Naive B cell (primary cell): ENCODE results near the gene TMX2. TPM values are rescaled to one million over a fixed set of nuclear protein-coding genes. Genes with fewer than 3 reads are reported as not detected.

Experiments
- ATAC-seq, 2 donors: fragments of 150-1000 bp; cut with Tn5 transposase; 2 replicates each; pipeline ENCODE4 v1.10.0; 2021; ENCODE audit warnings: low read depth in 2 of 2, mild to moderate bottlenecking in 2 of 2, moderate library complexity in 2 of 2
- DNase-seq: peaks from one replicate; pipeline ENCODE4 v3.0.0; 2022
- H3K27ac Mint-ChIP-seq, 6 donors: one replicate each; pipeline ENCODE4 v1.8.0; 2020 to 2022; ENCODE audit warnings: mild to moderate bottlenecking in 6 of 6, mixed read lengths in 6 of 6, moderate library complexity in 5 of 6, inconsistent platforms in 2 of 6
- H3K27me3 Mint-ChIP-seq, 3 donors: one replicate each; pipeline ENCODE4 v1.8.0; 2021 to 2022; ENCODE audit warnings: mixed read lengths in 3 of 3, mild to moderate bottlenecking in 1 of 3
- H3K36me3 Mint-ChIP-seq, 2 donors: one replicate each; pipeline ENCODE4 v1.8.0; 2020 to 2022; ENCODE audit warnings: mixed read lengths in 2 of 2, inconsistent platforms in 1 of 2, mild to moderate bottlenecking in 1 of 2
- H3K4me1 Mint-ChIP-seq, 3 donors: one replicate each; pipeline ENCODE4 v1.8.0; 2020 to 2022; ENCODE audit warnings: mixed read lengths in 3 of 3, inconsistent platforms in 1 of 3, mild to moderate bottlenecking in 1 of 3, moderate library complexity in 1 of 3
- H3K4me3 Mint-ChIP-seq, 8 donors: one replicate each; pipeline ENCODE4 v1.8.0; 2020 to 2022; ENCODE audit warnings: mild to moderate bottlenecking in 8 of 8, mixed read lengths in 8 of 8, moderate library complexity in 8 of 8, inconsistent platforms in 2 of 8
- H3K9me3 Mint-ChIP-seq, 7 donors: one replicate each; pipeline ENCODE4 v1.8.0; 2020 to 2022; ENCODE audit warnings: mixed read lengths in 7 of 7, mild to moderate bottlenecking in 5 of 7, inconsistent platforms in 2 of 7, moderate library complexity in 1 of 7
- polyA plus RNA-seq, 6 donors: library from polyadenylated mRNA; unstranded; fragments of 300-500 nt; fragmentation: Illumina TruSeq; gene quantifications; one replicate each; pipeline ENCODE4 v1.2.3, GENCODE V29; 2021; ENCODE audit warnings: low read depth in 6 of 6

Gene TMX2
- polyA plus RNA-seq, 6 donors from 2014 or later, result 61.5 to 77.9 (median 72.3) TPM

DNA sequence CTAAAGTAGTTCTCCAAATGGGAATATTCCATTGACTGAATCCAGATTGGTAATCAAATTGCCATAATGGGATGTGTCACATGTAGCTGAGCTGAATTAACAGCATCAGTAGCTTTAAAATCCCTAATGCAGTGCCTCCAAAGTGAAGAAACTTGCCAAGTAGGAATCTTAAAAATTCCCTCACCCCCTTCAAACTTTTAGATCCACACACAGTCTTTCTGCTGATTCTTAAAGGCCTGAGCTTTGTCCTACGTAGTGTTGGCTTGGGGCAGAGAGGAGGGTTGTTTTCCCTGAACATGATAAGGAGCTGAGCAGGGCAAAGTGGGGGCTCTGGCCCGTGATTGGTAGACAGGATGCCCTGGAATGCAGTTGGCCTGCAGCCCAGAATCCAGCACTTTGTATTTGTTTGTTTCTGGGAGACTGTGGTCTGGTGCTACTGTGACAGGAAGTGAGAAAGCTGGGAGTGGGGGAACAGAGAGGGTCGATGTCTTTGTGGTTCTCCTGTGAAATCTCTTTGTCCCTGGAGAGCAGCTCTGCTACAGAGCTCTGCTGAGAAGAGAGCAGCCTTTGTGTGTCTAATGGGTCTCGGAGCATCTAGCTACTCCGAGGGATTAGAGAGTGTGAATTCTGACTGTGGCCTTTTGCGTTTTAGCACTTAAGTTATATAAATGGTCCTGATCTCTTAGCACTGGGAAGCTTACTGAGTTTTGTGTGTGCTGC, 66.1 kb downstream of the TMX2 start:
- no peaks in the 10 kb centered on the region for H3K27me3 Mint-ChIP-seq
- peaks cover 0 to 1% (median 0%) of the 10 kb centered on the region in 7 donors for H3K9me3 Mint-ChIP-seq
- no peak for ATAC-seq
- peaks cover 38 to 56% (median 56%) of the 10 kb centered on the region in 3 donors for H3K4me1 Mint-ChIP-seq
- H3K36me3 Mint-ChIP-seq, result no peaks in the 10 kb centered on the region
- peak overlapping the region in 5 of 6 donors; percentile 15 to 95 (median 26) for H3K27ac Mint-ChIP-seq
- H3K4me3 Mint-ChIP-seq, result peak overlapping the region in 1 of 8 donors; percentile 13
- DNase-seq, result no peak

GRCh38 chr11:57779276-57779675, 66.9 kb downstream of the TMX2 start:
- H3K27me3 Mint-ChIP-seq, result no peaks in the 10 kb centered on the region
- ATAC-seq (no peak), DNase-seq (no peak)
- H3K4me3 Mint-ChIP-seq, result no peak overlapping the region
- H3K4me1 Mint-ChIP-seq, result peaks cover 38 to 58% (median 56%) of the 10 kb centered on the region in 3 donors
- H3K9me3 Mint-ChIP-seq, result peaks cover 0 to 1% (median 0%) of the 10 kb centered on the region in 7 donors
- H3K36me3 Mint-ChIP-seq, result no peaks in the 10 kb centered on the region
- peak overlapping the region in 2 of 6 donors; percentile 31 to 82 for H3K27ac Mint-ChIP-seq

GRCh38 chr11:57781529-57781943, 69.1 kb downstream of the TMX2 start:
- DNase-seq, result no peak
- ATAC-seq, result no peak
- no peaks in the 10 kb centered on the region for H3K27me3 Mint-ChIP-seq
- H3K36me3 Mint-ChIP-seq, result no peaks in the 10 kb centered on the region
- H3K4me1 Mint-ChIP-seq, result peaks cover 32 to 63% (median 55%) of the 10 kb centered on the region in 3 donors
- H3K27ac Mint-ChIP-seq, result peak overlapping the region in 5 of 6 donors; percentile 46 to 83 (median 82)
- H3K9me3 Mint-ChIP-seq, result peaks cover 0 to 1% (median 0%) of the 10 kb centered on the region in 7 donors
- no peak overlapping the region for H3K4me3 Mint-ChIP-seq

DNA sequence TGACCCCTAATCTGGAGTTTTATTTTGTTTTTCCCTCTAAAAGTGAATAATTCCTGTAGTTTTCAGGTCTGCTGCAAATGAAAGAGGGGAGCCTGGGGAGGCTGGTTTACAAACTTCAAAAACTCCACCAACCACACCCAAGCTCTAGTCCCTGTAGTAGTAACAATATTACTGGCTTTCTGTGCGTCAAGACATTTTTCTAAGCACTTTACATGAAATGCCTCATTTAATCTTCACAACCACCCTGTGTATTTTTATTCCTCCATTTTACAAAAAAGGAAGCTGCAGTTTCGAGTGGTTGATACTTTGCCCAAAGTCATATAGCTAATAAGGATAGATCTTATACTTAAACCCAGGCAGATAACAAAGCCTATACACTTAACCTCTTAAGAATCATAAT, 72.7 kb downstream of the TMX2 start:
- Mint-ChIP-seq H3K27ac (peak overlapping the region; percentile 88 to 97 (median 95)), H3K9me3 (peaks cover 0 to 1% (median 0%) of the 10 kb centered on the region in 7 donors), H3K36me3 (no peaks in the 10 kb centered on the region), H3K4me1 (peaks cover 27 to 68% (median 52%) of the 10 kb centered on the region in 3 donors), H3K27me3 (no peaks in the 10 kb centered on the region), H3K4me3 (peak overlapping the region; percentile 44 to 86 (median 66))
- peak; percentile 93 to 97 for ATAC-seq
- DNase-seq, result peak; percentile 67

- no peak for DNase-seq
- no peak for ATAC-seq
- Mint-ChIP-seq H3K27me3 (no peaks in the 10 kb centered on the region), H3K27ac (peak overlapping the region in 4 of 6 donors; percentile 65 to 97 (median 89)), H3K9me3 (peaks cover 0 to 1% (median 0%) of the 10 kb centered on the region in 7 donors), H3K36me3 (no peaks in the 10 kb centered on the region), H3K4me3 (peak overlapping the region in 4 of 8 donors; percentile 22 to 64 (median 58)), H3K4me1 (peaks cover 33 to 71% (median 55%) of the 10 kb centered on the region in 3 donors)
Observed at GRCh38 chr11:57786436-57786835, 74.0 kb downstream of the TMX2 start.

DNA sequence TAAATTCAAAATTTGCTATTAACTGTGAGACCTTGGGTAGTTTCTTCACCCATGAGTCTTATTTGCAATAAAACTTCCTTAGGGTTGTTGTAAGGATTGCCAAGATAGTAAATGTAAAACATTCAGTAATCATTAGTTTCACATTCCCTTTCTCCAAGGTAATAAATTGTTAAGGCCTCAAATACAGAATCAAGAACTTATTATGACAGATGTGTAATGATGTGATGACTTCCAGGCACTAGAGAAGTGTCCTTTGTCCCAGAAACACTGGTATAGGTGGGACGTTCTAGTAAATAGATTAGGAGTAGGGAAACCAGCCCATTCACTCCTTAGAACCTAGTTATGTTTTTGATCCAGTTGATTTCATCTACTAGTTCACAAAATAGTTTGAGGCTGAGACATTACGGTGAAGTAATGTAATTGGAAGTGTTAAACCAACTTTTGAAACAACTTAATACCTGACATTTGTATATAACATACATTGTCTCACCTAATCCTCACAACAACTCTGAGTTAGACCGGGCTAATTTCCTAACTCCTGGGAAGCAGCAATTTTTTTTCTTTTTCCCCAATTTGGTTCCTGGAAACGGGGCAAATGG, 74.7 kb downstream of the TMX2 start:
- DNase-seq (no peak), ATAC-seq (no peak)
- Mint-ChIP-seq H3K9me3 (peaks cover 0 to 1% (median 0%) of the 10 kb centered on the region in 7 donors), H3K4me3 (peak overlapping the region in 6 of 8 donors; percentile 2 to 64 (median 44)), H3K36me3 (no peaks in the 10 kb centered on the region), H3K4me1 (peaks cover 35 to 73% (median 55%) of the 10 kb centered on the region in 3 donors), H3K27me3 (no peaks in the 10 kb centered on the region), H3K27ac (peak overlapping the region in 5 of 6 donors; percentile 43 to 97 (median 88))

DNA sequence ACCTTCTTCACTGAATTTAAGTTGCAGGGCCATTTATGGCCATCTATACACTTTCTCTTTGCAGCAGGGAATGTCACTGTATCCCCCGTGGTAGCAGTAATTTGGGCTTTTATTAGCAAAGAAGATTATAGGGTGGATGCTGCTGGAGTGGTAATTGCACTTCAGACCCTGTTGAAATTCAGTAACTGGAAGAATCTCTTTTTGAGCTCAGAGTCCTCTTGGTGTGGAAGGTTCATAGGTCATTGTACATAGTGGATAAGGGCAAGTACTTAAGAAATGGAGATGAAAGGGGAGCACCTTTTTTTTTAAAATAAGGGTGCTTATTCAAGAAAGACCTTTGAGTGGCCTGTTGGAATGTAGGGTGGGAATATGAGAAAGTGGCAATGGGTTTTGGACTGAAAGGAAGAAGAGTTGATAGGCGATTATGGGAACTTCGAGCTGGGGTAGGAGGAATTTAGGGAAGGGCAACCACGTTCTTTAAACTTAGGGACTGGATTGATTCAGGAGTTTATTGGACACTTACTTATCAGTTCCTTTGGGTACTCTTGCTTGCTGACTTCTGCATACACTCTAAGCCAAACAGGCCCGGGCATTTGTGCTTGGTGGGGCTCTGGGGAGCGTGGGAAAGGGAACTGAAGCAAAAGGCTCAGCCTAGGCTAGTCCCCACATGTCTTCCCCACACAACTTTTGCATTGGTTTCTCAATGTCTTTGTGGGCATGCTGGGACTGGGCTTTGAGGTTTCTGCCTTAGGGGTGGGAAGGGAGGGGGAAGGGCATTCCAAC, 75.7 kb downstream of the TMX2 start:
- Mint-ChIP-seq H3K27me3 (no peaks in the 10 kb centered on the region), H3K9me3 (no peaks in the 10 kb centered on the region), H3K27ac (peak overlapping the region in 4 of 6 donors; percentile 47 to 88 (median 54)), H3K4me3 (peak overlapping the region in 4 of 8 donors; percentile 35 to 60 (median 46)), H3K36me3 (no peaks in the 10 kb centered on the region), H3K4me1 (peaks cover 44 to 77% (median 57%) of the 10 kb centered on the region in 3 donors)
- no peak for ATAC-seq
- DNase-seq, result no peak

DNA sequence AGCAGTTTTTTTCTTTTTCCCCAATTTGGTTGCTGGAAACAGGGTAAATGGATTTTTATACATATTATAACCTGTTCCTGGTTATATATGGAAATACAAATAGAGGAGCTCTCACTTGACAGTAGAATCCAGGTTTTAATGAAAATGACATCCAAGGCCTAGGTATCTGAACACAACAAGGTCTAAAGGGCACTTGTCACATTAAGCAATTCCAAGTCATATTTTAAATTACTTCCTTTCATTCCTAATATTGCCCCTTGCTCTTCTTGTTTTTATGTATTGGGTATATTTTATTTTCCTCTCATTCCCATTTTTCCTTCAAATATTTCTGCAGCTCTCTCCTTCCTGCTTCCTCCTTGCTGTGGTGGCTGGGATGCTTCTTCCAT, 76.3 kb downstream of the TMX2 start:
- no peaks in the 10 kb centered on the region for H3K9me3 Mint-ChIP-seq
- ATAC-seq (no peak), DNase-seq (no peak)
- no peaks in the 10 kb centered on the region for H3K27me3 Mint-ChIP-seq
- H3K4me3 Mint-ChIP-seq, result no peak overlapping the region
- peak overlapping the region in 3 of 6 donors; percentile 49 to 92 (median 75) for H3K27ac Mint-ChIP-seq
- no peaks in the 10 kb centered on the region for H3K36me3 Mint-ChIP-seq
- peaks cover 50 to 81% (median 63%) of the 10 kb centered on the region in 3 donors for H3K4me1 Mint-ChIP-seq

Other genes with a start within 250 kb of the TMX2 start
- 10 to 100 TPM in 1 of 6 donors, 1 to 10 TPM in 5; 3.2 to 10.9 (median 4.6) TPM for gene SLC43A1, start 196.9 kb upstream of the TMX2 start, polyA plus RNA-seq
- gene TIMM10, start 181.8 kb upstream of the TMX2 start, polyA plus RNA-seq, result 100 to 1,000 TPM in 1 of 6 donors, 10 to 100 TPM in 5; 64.9 to 105 (median 79.9) TPM
- gene SMTNL1, start 175.0 kb upstream of the TMX2 start, polyA plus RNA-seq, result under 1 TPM in 3 of 6 donors, not detected in 3; 0.18 to 0.40 (median 0.34) TPM
- gene UBE2L6, start 144.9 kb upstream of the TMX2 start, polyA plus RNA-seq, result 100 to 1,000 TPM; 182 to 310 (median 219) TPM
- gene SERPING1, start 114.9 kb upstream of the TMX2 start, polyA plus RNA-seq, result under 1 TPM in 1 of 6 donors, not detected in 5; 0.82 TPM
- gene YPEL4, start 62.7 kb upstream of the TMX2 start, polyA plus RNA-seq, result not detected
- 10 to 100 TPM; 15.1 to 62.2 (median 19.0) TPM for gene CLP1, start 54.8 kb upstream of the TMX2 start, polyA plus RNA-seq
- 10 to 100 TPM in 5 of 6 donors, 1 to 10 TPM in 1; 6.1 to 39.2 (median 28.2) TPM for gene ZDHHC5, start 44.5 kb upstream of the TMX2 start, polyA plus RNA-seq
- 10 to 100 TPM; 17.6 to 24.3 (median 21.7) TPM for gene MED19, start 378 bp upstream of the TMX2 start, polyA plus RNA-seq
- 100 to 1,000 TPM; 299 to 401 (median 350) TPM for gene SELENOH, start 28.9 kb downstream of the TMX2 start, polyA plus RNA-seq
- gene BTBD18, start 39.2 kb downstream of the TMX2 start, polyA plus RNA-seq, result 1 to 10 TPM in 3 of 6 donors, under 1 TPM in 2, not detected in 1; 0.47 to 1.6 (median 1.4) TPM
- gene CTNND1, start 49.2 kb downstream of the TMX2 start, polyA plus RNA-seq, result 1 to 10 TPM in 5 of 6 donors, under 1 TPM in 1; 0.28 to 9.5 (median 7.8) TPM